Stimulated activated memory B cell treated with anti-CD40 and anti-IgM and Interleukin-4, amounts not matched to agents 10 μg/mL and 1 μg/mL and 100 μg/mL, for 72 hours (primary cell): ENCODE results near the gene IL3RA.

ENCODE experiments used
- ATAC-seq: fragments of 150-1000 bp; cut with Tn5 transposase; 2 replicates; pipeline ENCODE4 v1.10.0; 2021
- H3K27ac Mint-ChIP-seq: one replicate; pipeline ENCODE4 v1.8.0; 2022; ENCODE audit warnings: mild to moderate bottlenecking, mixed read lengths
- H3K27me3 Mint-ChIP-seq: one replicate; pipeline ENCODE4 v1.8.0; 2022; ENCODE audit warnings: mixed read lengths
- H3K36me3 Mint-ChIP-seq: one replicate; pipeline ENCODE4 v1.8.0; 2022; ENCODE audit warnings: mixed read lengths
- H3K4me1 Mint-ChIP-seq: one replicate; pipeline ENCODE4 v1.8.0; 2022; ENCODE audit warnings: mixed read lengths
- H3K4me3 Mint-ChIP-seq: one replicate; pipeline ENCODE4 v1.8.0; 2022; ENCODE audit warnings: mild to moderate bottlenecking, moderate library complexity, mixed read lengths
- H3K9me3 Mint-ChIP-seq: one replicate; pipeline ENCODE4 v1.8.0; 2022; ENCODE audit warnings: mixed read lengths

The IL3RA gene

GRCh38 chrX:1387141-1387776, 50.7 kb downstream of the IL3RA start:
- Mint-ChIP-seq H3K27me3 (no peaks in the 10 kb centered on the region), H3K4me1 (peaks cover 37% of the 10 kb centered on the region), H3K4me3 (no peak overlapping the region), H3K9me3 (no peaks in the 10 kb centered on the region), H3K27ac (peak overlapping the region; percentile 22), H3K36me3 (peaks cover 74% of the 10 kb centered on the region)
- no peak for ATAC-seq

GRCh38 chrX:1388651-1389050, 52.1 kb downstream of the IL3RA start:
- Mint-ChIP-seq H3K27ac (peak overlapping the region; percentile 22), H3K36me3 (peaks cover 69% of the 10 kb centered on the region), H3K27me3 (no peaks in the 10 kb centered on the region), H3K4me3 (peak overlapping the region; percentile 23), H3K4me1 (peaks cover 46% of the 10 kb centered on the region), H3K9me3 (no peaks in the 10 kb centered on the region)
- no peak for ATAC-seq

GRCh38 chrX:1389181-1389992, 52.8 kb downstream of the IL3RA start:
- H3K36me3 Mint-ChIP-seq = peaks cover 65% of the 10 kb centered on the region
- H3K27me3 Mint-ChIP-seq = no peaks in the 10 kb centered on the region
- H3K4me1 Mint-ChIP-seq = peaks cover 53% of the 10 kb centered on the region
- no peak overlapping the region for H3K4me3 Mint-ChIP-seq
- no peak overlapping the region for H3K27ac Mint-ChIP-seq
- no peak for ATAC-seq
- H3K9me3 Mint-ChIP-seq = no peaks in the 10 kb centered on the region

GRCh38 chrX:1389993-1390285, 53.4 kb downstream of the IL3RA start:
- Mint-ChIP-seq H3K27me3 (no peaks in the 10 kb centered on the region), H3K9me3 (no peaks in the 10 kb centered on the region), H3K27ac (no peak overlapping the region), H3K36me3 (peaks cover 63% of the 10 kb centered on the region), H3K4me3 (peak overlapping the region; percentile 52), H3K4me1 (peaks cover 58% of the 10 kb centered on the region)
- ATAC-seq = no peak

- H3K4me3 Mint-ChIP-seq = peak overlapping the region; percentile 90
- no peak for ATAC-seq
- peaks cover 66% of the 10 kb centered on the region for H3K4me1 Mint-ChIP-seq
Observed at GRCh38 chrX:1390621-1391369, 54.2 kb downstream of the IL3RA start.

GRCh38 chrX:1391370-1391706, 54.8 kb downstream of the IL3RA start:
- peaks cover 8% of the 10 kb centered on the region for H3K9me3 Mint-ChIP-seq
- peaks cover 62% of the 10 kb centered on the region for H3K36me3 Mint-ChIP-seq
- no peak for ATAC-seq
- peak overlapping the region; percentile 90 for H3K4me3 Mint-ChIP-seq
- peak overlapping the region; percentile 96 for H3K27ac Mint-ChIP-seq
- H3K27me3 Mint-ChIP-seq = no peaks in the 10 kb centered on the region
- peaks cover 71% of the 10 kb centered on the region for H3K4me1 Mint-ChIP-seq

More at GRCh38 chrX:1390621-1391369, 54.2 kb downstream of the IL3RA start:
- Mint-ChIP-seq H3K27ac (peak overlapping the region; percentile 96), H3K9me3 (peaks cover 6% of the 10 kb centered on the region), H3K36me3 (peaks cover 62% of the 10 kb centered on the region), H3K27me3 (no peaks in the 10 kb centered on the region)

GRCh38 chrX:1391707-1392375, 55.3 kb downstream of the IL3RA start, which contains the start of gene SLC25A6:
TSS of gene SLC25A6 (minus strand) at chrX:1392113. CDS start at chrX:1392009, 104 bp downstream.
- Mint-ChIP-seq H3K27ac (peak within 1 kb of the TSS; percentile 96), H3K36me3 (peaks cover 62% of the 10 kb centered on the region), H3K4me3 (peak within 1 kb of the TSS; percentile 90), H3K27me3 (no peaks in the 10 kb centered on the region), H3K4me1 (peaks cover 72% of the 10 kb centered on the region), H3K9me3 (peaks cover 8% of the 10 kb centered on the region)
- peak; percentile 99 for ATAC-seq

- Mint-ChIP-seq H3K36me3 (peaks cover 58% of the 10 kb centered on the region), H3K4me3 (peak overlapping the region; percentile 90), H3K27me3 (no peaks in the 10 kb centered on the region), H3K27ac (peak overlapping the region; percentile 96), H3K9me3 (peaks cover 8% of the 10 kb centered on the region), H3K4me1 (peaks cover 68% of the 10 kb centered on the region)
- ATAC-seq = peak; percentile 65
Observed at GRCh38 chrX:1392376-1393068, 55.9 kb downstream of the IL3RA start.

GRCh38 chrX:1393871-1394615, 57.5 kb downstream of the IL3RA start:
- Mint-ChIP-seq H3K27me3 (no peaks in the 10 kb centered on the region), H3K4me1 (peaks cover 53% of the 10 kb centered on the region), H3K36me3 (peaks cover 43% of the 10 kb centered on the region), H3K9me3 (peaks cover 8% of the 10 kb centered on the region), H3K27ac (peak overlapping the region; percentile 96), H3K4me3 (peak overlapping the region; percentile 90)
- ATAC-seq = no peak

- Mint-ChIP-seq H3K4me3 (peak overlapping the region; percentile 90), H3K27me3 (no peaks in the 10 kb centered on the region), H3K9me3 (peaks cover 8% of the 10 kb centered on the region), H3K36me3 (peaks cover 36% of the 10 kb centered on the region), H3K27ac (peak overlapping the region; percentile 96), H3K4me1 (peaks cover 46% of the 10 kb centered on the region)
- no peak for ATAC-seq
Observed at GRCh38 chrX:1394731-1395501, 58.3 kb downstream of the IL3RA start.

GRCh38 chrX:1395646-1396216, 59.1 kb downstream of the IL3RA start:
- Mint-ChIP-seq H3K4me3 (peak overlapping the region; percentile 2), H3K9me3 (peaks cover 8% of the 10 kb centered on the region), H3K4me1 (peaks cover 43% of the 10 kb centered on the region), H3K36me3 (peaks cover 36% of the 10 kb centered on the region), H3K27ac (no peak overlapping the region), H3K27me3 (no peaks in the 10 kb centered on the region)
- no peak for ATAC-seq

- no peak overlapping the region for H3K27ac Mint-ChIP-seq
- peaks cover 27% of the 10 kb centered on the region for H3K36me3 Mint-ChIP-seq
- no peaks in the 10 kb centered on the region for H3K27me3 Mint-ChIP-seq
- H3K9me3 Mint-ChIP-seq = peaks cover 8% of the 10 kb centered on the region
- no peak for ATAC-seq
- H3K4me1 Mint-ChIP-seq = peaks cover 36% of the 10 kb centered on the region
- H3K4me3 Mint-ChIP-seq = no peak overlapping the region
Observed at GRCh38 chrX:1397001-1397400, 60.4 kb downstream of the IL3RA start.
